ENCODE data around the gene PARD3. TPM values are rescaled to one million over a fixed set of nuclear protein-coding genes. Genes with fewer than 3 reads are reported as not detected.
"Not testable (repeated sequence)": the region's sequence is repeated elsewhere in the genome, so short reads cannot be mapped to it uniquely, and the experiment has no call there.

Gene PARD3
- total RNA-seq, 2 experiments from 2014 or later, result 0.61 to 0.63 TPM

- POLR2A ChIA-PET, result no interaction called here
- CTCF ChIA-PET, result no interaction called here
Measured at GRCh38 chr10:34771106-34771505, 44.0 kb downstream of the PARD3 start.

DNA sequence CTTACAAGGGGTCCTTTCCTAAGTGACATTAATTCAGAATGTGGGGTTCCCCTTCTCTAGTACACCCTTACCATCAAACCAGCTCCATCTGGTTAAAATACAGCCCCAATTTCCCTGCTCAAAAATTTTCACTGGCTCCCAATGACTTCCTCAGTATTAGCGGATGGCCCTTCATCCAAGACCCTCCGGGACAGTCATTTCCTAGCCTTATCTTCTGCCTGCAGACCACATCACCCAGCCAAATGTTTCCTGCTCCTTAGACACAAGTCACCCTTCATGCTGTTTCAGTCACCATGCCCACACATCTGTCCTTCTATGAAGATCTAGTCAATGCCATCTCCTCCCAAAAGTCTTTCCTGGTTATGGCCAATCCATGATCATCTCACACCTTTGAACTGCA is 45.2 kb downstream of the PARD3 start:
- ChIA-PET CTCF (no interaction called here), POLR2A (no interaction called here)

DNA sequence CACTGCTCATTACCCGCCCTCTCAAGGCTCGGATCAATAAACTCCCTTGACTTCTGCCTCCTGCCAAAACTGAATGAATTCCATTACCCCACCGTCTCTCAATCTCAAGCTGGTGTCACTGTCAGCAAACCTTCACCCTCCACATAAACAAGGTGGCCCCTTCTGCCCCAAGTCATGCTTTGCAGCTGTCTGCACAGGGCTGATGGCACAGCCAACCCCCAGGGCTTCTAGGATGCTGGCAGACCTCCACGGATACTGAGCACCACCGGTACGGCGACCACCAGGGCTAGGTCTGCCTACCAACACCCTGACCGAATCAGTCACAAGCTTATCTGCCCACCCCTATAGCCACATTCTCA is 46.1 kb downstream of the PARD3 start:
- POLR2A ChIA-PET, result no interaction called here
- CTCF ChIA-PET, result no interaction called here

DNA sequence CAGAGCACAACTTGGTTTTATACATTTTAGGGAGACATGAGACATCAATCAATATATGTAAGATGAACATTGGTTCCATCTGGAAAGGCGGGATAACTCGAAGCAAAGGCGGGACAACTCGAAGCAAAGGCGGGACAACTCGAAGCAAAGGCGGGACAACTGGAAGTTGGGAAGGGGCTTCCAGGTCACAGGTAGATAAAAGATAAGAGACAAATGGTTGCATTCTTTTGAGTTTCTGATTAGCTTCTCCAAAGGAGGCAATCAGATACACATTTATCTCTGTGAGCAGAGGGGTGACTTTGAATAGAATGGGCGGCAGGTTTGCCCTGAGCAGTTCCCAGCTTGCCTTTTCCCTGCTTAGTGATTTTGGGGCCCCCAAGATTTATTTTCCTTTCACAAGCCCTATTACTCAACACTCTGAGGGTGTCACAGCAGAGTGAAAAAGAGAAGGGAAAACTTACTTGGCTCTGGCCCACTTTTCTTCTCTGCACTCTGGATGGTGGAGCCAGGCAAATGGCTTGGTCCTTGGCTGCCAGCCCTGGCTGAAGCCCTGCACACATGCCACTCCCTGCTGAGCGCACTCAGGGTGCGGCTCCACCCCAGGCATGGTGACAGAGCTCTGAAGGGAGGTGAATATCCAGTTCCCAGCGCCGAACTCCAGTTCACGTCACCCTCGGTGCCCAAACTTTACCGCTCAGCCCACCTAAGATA is 46.7 kb downstream of the PARD3 start:
- ChIA-PET POLR2A (no interaction called here), CTCF (no interaction called here)

- CTCF ChIA-PET, result no interaction called here
Measured at GRCh38 chr10:34766811-34767494, 48.1 kb downstream of the PARD3 start.

DNA sequence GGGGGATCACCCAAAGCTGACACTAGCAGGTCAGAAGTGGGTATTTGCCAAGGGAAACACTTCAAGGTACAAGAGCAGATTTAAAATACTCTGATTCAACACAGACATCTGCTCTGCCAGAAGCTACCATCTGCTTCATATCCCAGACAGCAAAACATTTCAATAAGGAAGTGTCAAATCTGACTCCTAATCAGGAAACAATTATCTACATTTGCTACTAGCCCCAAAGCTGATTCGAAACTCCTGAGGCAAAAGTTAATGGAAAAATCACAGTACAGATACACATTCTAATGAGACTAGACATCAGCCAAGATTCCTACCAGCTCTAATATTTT is 48.9 kb downstream of the PARD3 start:
- CTCF ChIA-PET, result no interaction called here
- POLR2A ChIA-PET, result no interaction called here

More at GRCh38 chr10:34766811-34767494, 48.1 kb downstream of the PARD3 start:
- POLR2A ChIA-PET, result no interaction called here

- ChIA-PET POLR2A (no interaction called here), CTCF (no interaction called here)
Measured at GRCh38 chr10:34764472-34764946, 50.6 kb downstream of the PARD3 start.

- ChIA-PET CTCF (no interaction called here), POLR2A (no interaction called here)
Measured at GRCh38 chr10:34762603-34763299, 52.3 kb downstream of the PARD3 start.

- POLR2A ChIA-PET, result no interaction called here
- CTCF ChIA-PET, result no interaction called here
Measured at GRCh38 chr10:34762156-34762555, 52.9 kb downstream of the PARD3 start.

- ChIA-PET CTCF (no interaction called here), POLR2A (no interaction called here)
Measured at GRCh38 chr10:34761453-34761852, 53.6 kb downstream of the PARD3 start.

- ChIA-PET CTCF (interaction anchor here (1.0 kb wide), 1 partner anchor 27 kb away, joined by 3 read pairs; no protein-coding TSS in a partner anchor), POLR2A (no interaction called here)
Measured at GRCh38 chr10:34760606-34761005, 54.5 kb downstream of the PARD3 start.

GRCh38 chr10:34759837-34760215 is 55.3 kb downstream of the PARD3 start:
- POLR2A ChIA-PET, result no interaction called here
- CTCF ChIA-PET, result interaction anchor here (1.0 kb wide), 1 partner anchor 28 kb away, joined by 3 read pairs; no protein-coding TSS in a partner anchor

GRCh38 chr10:34759161-34759836 is 55.8 kb downstream of the PARD3 start:
- ChIA-PET CTCF (interaction anchor here (0.5 kb wide), 1 partner anchor 17 kb away, joined by 4 read pairs; no protein-coding TSS in a partner anchor), POLR2A (no interaction called here)

DNA sequence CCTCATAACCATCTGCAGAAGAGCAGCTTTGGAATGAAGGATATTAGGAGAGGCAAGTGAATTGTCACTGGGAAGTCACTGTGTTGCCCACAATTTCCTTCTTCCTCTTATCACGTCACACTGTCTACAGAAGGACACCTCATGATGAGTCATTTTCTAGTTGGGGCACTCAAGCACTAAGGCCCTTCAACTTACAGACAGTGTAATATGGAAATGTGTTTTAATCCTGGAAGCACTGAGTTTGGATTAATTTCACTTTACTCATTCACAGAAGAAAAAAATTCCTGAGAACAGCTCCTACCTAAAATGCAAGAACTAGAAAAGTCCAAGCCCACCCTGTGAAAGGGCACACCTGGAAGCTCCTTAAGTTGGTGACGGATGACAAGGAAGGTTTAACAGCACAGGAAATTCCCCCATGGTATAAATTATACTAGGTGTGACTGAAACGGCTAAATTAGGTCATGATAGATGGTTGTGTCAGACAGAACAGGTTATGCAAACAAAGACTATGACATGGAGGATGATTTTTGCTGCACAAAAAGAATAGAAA is 56.6 kb downstream of the PARD3 start:
- ChIA-PET POLR2A (no interaction called here), CTCF (interaction anchor here (0.5 kb wide), 1 partner anchor 18 kb away, joined by 4 read pairs; no protein-coding TSS in a partner anchor)

DNA sequence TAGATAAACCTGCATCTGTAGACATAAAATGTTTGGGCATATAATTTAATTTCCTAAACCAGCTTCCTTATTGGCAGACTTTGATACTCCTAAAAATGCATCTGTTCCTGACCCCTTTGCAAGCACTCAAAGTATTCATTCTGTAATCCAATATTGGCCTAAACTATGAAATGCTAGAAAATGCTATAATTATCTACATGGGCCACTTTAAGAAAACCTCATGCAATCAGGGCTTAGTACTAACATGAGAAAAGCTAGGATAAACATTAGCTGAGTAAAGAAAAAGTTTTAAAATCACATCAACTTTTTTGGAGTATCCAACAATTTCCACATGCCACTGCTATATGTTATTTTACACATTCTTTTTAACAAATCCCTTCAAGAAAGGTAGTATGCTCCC is 57.2 kb downstream of the PARD3 start:
- ChIA-PET CTCF (no interaction called here), POLR2A (no interaction called here)

DNA sequence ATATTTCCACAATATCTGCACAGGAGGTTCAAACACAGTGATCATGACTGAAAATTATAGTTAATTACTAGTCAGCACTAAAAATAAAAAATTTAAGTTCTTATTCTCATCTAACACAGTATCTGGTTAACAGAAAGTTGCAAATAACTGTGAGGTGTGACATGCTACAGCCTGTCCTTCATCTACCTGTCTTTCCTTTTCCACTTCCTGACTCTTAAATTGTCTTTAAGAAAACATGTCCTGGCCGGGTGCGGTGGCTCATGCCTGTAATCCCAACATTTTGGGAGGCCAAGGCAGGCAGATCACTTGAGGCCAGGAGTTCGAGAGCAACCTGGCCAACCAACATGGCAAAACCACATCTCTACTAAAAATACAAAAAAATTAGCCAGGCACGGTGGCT is 57.9 kb downstream of the PARD3 start:
- CTCF ChIA-PET, POLR2A ChIA-PET: not testable (repeated sequence)

- POLR2A ChIA-PET, result no interaction called here
- CTCF ChIA-PET, result no interaction called here
Measured at GRCh38 chr10:34756584-34756983, 58.5 kb downstream of the PARD3 start.

GRCh38 chr10:34753014-34753757 is 61.9 kb downstream of the PARD3 start:
- CTCF ChIA-PET, result no interaction called here
- POLR2A ChIA-PET, result no interaction called here

DNA sequence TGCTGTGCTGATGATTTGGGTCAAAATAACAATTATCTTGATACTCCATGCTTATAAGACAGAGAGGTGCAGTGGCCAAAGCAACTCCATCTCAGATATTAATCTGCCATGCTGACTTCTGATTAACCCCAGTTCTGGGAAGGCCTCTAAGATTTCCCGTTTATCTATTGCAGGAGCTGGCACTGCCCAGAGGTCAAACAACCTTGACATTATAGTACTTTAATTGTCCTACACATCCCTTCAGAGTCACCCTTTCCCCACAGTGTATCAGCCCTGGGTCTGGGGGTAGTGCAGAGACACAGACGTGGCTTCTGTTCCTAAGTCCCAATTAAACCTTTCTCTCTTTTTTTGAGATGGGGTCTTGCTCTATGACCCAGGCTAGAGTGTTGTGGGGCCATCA is 63.8 kb downstream of the PARD3 start:
- CTCF ChIA-PET, result no interaction called here
- POLR2A ChIA-PET, result no interaction called here

DNA sequence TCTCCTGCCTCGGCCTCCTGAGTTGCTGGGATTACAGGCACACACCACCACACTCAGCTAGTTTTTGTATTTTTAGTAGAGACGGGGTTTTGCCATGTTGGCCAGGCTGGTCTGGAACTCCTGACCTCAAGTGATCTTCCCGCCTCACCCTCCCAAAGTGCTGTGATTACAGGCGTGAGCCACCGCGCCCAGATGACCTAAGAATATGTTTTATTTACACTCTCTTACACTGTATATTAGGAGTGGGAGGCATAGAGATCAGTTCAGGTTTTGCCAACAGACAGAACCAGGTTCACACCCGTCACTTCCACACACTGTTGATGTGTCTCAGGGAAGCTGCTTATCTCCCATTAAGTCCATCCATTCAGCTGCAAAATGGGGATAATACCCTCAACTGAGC is 64.3 kb downstream of the PARD3 start:
- CTCF ChIA-PET, POLR2A ChIA-PET: not testable (repeated sequence)
